NCI-H748 treated with DMSO at 0.1 percent for 48 hours (cell line): ENCODE data around the gene S100B.

Source experiments
- DNase-seq: peaks from one replicate; lab custom pipeline; 2025; lab: John Stamatoyannopoulos, UW

Gene S100B

GRCh38 chr21:46560568-46561444 lies 44.1 kb downstream of the S100B start:
- DNase-seq, result no peak

GRCh38 chr21:46559291-46559983 lies 45.4 kb downstream of the S100B start:
- DNase-seq, result no peak

DNA sequence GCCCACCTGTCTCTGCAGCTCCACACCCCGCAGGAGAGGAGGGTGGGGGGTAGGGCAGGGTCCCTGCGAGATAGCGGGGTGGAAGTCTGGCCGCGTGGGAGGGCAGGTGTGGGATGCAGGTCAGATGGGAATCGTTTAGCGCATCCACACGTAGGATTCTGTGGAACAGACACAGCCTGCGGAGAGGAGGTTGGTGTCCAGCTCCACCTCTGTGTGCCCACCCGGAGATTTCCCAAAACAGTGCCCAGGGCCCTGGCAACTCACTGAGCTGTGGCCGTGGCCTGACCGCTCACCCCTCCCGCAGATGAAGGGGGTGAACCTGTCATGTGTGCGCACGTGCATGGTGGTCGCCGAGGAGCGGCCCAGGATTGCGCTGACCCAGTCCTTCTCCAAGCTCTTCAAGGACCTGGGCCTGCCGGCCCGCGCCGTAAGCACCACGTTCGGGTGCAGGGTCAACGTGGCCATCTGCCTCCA lies 46.9 kb downstream of the S100B start:
- no peak for DNase-seq

GRCh38 chr21:46557469-46557868 lies 47.4 kb downstream of the S100B start:
- DNase-seq, result no peak

GRCh38 chr21:46556802-46557201 lies 48.1 kb downstream of the S100B start:
- no peak for DNase-seq

DNA sequence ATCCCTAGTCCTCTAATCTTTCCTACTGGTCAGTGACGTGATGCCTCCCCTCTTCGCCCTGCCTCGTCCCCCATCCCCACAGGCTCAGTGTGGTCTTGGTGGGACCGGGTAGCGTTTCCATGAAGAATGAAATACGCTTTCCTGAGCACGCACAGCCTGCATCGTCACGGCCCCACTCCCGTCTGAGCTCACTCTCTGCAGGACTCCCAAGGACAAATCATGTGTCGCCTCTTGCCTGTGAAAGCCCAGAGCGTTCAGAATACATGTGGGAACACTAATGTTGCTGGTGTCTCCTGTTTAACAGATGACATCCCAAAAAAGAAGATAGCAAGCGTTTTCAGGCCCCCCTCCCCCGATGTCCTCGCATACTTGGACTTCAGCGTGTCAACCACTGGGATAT lies 49.2 kb downstream of the S100B start:
- DNase-seq, result no peak

DNA sequence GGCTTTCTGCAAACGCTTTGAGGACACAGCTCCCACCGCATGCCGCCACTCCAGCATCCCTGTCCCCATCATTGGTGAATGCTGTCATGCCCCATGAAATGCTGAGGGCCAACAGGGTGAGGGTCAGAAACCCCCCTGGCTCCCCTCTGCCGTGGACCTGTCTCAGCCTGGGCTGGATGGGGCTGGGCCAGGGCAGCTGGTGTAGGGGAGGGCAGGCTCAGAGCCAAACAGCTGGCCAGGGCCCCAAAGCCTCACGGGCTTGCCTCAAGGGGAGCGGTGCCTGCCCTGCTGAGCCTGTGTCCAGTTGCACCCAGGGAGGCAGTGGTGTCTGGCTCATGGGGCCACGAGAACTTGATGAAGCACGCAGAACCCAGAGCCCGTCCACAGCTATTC lies 49.7 kb downstream of the S100B start:
- DNase-seq, result no peak

DNA sequence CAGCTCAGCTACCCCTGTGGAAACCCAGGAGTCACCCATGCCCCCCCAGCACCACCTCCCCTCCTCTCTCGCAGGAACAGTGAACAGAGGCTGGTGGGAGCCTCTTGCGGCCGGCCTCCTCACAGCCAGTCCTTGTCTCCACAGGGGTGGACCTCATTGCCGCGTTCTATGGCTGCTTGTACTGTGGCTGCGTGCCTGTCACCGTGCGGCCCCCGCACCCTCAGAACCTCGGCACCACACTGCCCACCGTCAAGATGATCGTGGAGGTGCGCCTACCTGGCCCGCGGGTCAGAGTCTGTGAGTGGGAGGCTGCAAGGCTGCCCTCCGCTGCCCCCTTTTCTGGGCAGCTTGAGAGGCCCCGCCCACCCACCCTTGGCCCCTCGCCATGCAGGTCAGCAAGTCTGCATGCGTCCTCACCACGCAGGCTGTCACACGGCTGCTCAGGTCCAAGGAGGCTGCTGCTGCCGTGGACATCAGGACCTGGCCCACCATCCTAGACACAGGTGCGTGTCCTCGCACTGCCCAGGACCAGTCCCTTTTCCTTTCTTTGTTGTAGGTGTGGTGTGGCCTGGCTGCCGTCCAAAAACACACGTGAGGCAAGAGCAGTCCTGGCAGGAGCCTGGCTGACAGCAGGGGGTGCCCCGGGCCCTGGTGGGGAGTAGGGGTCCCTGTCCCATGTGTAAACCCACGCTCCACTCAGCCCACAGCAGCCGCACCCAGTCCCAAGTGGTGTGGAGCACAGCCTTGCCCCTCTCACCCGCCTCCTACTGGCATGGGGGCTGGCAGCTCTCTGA lies 50.3 kb downstream of the S100B start:
- no peak for DNase-seq

- no peak for DNase-seq
These were observed 50.9 kb downstream of the S100B start for GRCh38 chr21:46553993-46554392.

DNA sequence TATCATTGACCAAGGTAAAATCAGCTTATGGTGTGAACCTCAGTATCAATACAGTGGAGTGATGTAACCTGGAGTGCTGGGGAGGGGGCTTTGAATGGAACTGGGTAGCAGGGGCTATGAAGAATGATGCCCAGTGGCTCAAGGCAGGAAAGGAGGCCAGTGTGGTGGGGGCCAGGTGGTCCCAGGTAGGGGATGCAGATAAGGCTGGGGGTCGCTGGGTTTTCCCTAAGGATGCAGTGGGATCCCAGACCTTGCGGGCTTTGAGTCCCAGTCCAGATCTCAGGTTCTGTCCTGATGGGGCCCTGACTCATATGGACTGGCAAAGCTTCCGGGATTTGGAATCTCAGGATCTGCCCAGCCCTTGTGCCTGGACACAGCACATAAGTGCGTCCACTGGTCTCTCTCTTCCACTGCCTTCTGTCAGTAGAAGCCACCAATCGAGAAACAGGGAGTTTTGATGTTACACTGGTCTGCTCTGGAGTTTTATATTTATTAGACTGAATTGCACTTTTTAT lies 52.0 kb downstream of the S100B start:
- DNase-seq, result no peak

GRCh38 chr21:46552274-46552673 lies 52.6 kb downstream of the S100B start:
- no peak for DNase-seq

GRCh38 chr21:46551636-46552241 lies 53.1 kb downstream of the S100B start:
- DNase-seq, result no peak

DNA sequence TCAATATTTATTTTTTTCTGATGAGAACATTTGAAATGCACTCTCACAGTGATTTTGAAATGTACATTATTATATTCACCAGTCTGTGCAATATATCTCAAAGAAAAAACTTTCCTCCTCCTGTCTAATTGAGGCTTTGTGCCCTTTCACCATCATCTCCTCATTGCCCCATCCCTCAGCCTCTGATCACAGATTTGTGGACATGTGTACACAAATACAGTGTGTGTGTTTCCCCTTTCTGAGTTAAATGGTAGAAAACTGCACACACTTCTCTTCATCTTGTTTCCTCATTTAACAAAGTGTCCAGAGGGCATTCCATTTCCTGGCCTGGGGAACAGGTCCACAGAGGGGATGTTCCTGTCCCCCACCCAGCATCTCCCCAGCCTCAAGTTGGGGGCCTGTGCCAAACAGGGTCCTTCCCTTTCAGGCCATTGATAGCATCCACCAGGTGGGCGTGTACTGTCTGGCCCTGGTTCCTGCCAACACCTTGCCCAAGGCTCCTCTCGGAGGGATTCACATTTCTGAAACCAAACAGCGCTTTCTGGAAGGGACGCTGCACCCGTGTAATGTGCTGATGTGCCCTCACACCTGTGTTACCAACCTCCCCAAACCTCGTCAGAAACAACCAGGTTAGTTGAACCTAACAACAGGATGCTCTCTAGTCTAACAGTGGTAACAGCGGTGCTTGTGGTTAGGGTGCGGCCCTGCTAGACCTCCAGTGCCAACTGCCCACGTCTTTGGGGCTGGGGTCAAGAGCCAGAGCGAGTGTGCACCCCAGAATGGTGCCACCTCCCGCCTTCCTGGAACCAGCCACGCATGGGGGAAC lies 54.6 kb downstream of the S100B start:
- no peak for DNase-seq

DNA sequence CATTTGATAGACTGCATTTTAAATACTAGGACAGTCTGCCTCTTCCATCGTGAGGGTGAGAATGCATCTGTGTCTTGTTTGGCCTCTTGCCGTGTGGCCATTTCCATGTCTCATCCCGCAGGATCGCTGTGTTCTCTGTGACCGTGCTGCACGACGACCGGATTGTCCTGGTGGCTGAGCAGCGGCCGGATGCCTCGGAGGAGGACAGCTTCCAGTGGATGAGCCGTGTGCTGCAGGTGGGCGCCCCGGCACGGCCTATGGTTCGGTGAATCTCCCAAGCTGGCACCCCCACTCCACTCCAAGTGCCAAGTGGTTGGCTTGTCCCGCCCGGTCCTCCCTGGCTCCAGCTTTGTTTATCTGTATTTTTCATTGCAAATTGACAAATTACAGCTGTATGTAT lies 55.2 kb downstream of the S100B start:
- DNase-seq, result no peak
